Transverse colon (tissue), 4 donors: ENCODE measurements around the gene PHF12.

Experiments
- CTCF ChIP-seq, 5 experiments: fragments of 200-600 bp in 3 of 5; fragments of 450-650 bp in 2 of 5; sonication (generic) in 3 of 5; IDR thresholded peaks; 1 replicate in 2 of 5; 2 replicates in 3 of 5; pipeline ENCODE4 v1.5.1; 2016 to 2017; ENCODE audit warnings: antibody characterized with exemption in 5 of 5, inconsistent platforms in 3 of 5, mild to moderate bottlenecking in 2 of 5, moderate library complexity in 1 of 5
- EP300 ChIP-seq: sonication (generic); formaldehyde crosslinking; IDR thresholded peaks from one replicate; pipeline ENCODE4 v1.6.1; 2017; ENCODE audit warnings: antibody characterized with exemption, low read depth
- POLR2AphosphoS5 ChIP-seq, 3 donors: sonication (generic); formaldehyde crosslinking; IDR thresholded peaks; one replicate each; pipeline ENCODE4 v1.6.1; 2016; ENCODE audit warnings: antibody characterized with exemption in 3 of 3

GRCh38 chr17:28916302-28916934 is 34.9 kb downstream of the PHF12 start:
- TF ChIP-seq EP300: no peak
- TF ChIP-seq CTCF (IDR thresholded peaks at IDR 0.05): peak; percentile 61 to 76 (median 70)
- no peak for TF ChIP-seq POLR2AphosphoS5 (IDR thresholded peaks at IDR 0.05)
